Endothelial cell of umbilical vein (primary cell): ENCODE measurements around the gene OR7C1.

ENCODE experiments used
- JUN ChIP-seq: IDR thresholded peaks from 2 replicates; pipeline ENCODE4 v1.6.1; 2011; ENCODE audit warnings: borderline replicate concordance, low read depth; ENCODE audit not compliant: insufficient read length, insufficient read depth
- TF ChIP-seq, protein P1 (sequence below), 2 donors: IDR thresholded peaks; 1 replicate in 1 of 2; 2 replicates in 1 of 2; pipeline ENCODE4 v1.5.1; 2011; ENCODE audit warnings: low read length in 2 of 2, mild to moderate bottlenecking in 2 of 2, moderate library complexity in 2 of 2, control low read depth in 1 of 2, inconsistent platforms in 1 of 2, low read depth in 1 of 2; ENCODE audit not compliant: insufficient read depth in 1 of 2; ENCODE audit errors: extremely low read depth in 1 of 2

DNA sequence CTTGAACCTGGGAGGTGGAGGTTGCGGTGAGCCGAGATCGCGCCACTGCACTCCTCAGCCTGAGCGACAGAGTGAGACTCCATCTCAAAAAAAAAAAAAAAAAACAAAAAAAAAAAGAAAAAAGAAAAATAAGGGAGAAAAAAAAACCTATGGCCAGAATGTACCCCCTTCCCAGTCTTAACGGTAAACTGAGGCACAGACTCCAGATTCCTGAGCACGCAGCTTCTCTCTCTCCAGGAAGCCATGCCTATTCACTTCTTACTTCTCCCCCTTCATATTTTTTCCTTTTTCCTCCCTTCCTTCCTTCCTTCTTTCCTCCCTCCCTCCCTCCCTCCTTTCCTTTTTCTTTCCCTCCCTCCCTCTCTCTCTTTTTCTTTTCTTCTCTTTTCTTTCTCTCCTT is 62.0 kb downstream of the OR7C1 start:
- TF ChIP-seq, protein P1, sequence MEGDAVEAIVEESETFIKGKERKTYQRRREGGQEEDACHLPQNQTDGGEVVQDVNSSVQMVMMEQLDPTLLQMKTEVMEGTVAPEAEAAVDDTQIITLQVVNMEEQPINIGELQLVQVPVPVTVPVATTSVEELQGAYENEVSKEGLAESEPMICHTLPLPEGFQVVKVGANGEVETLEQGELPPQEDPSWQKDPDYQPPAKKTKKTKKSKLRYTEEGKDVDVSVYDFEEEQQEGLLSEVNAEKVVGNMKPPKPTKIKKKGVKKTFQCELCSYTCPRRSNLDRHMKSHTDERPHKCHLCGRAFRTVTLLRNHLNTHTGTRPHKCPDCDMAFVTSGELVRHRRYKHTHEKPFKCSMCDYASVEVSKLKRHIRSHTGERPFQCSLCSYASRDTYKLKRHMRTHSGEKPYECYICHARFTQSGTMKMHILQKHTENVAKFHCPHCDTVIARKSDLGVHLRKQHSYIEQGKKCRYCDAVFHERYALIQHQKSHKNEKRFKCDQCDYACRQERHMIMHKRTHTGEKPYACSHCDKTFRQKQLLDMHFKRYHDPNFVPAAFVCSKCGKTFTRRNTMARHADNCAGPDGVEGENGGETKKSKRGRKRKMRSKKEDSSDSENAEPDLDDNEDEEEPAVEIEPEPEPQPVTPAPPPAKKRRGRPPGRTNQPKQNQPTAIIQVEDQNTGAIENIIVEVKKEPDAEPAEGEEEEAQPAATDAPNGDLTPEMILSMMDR (IDR thresholded peaks at IDR 0.05; ENCODE audit: extremely low read depth in 1 of 2, insufficient read depth in 1 of 2, low read depth in 1 of 2, low read length in 2 of 2): no peak
- TF ChIP-seq JUN: no peak
